Myocyte (in vitro differentiated cells): ENCODE data around the gene GNL1. TPM values are rescaled to one million over a fixed set of nuclear protein-coding genes. Genes with fewer than 3 reads are reported as not detected.

Experiments
- DNase-seq: peaks from one replicate; pipeline ENCODE4 v3.0.0-alpha.2; 2012; ENCODE audit warnings: low read depth
- polyA plus RNA-seq: library from polyadenylated mRNA; unstranded; fragments of >200 nt; gene quantifications from one replicate; pipeline ENCODE4 v1.2.1, GENCODE V29; 2012; ENCODE audit warnings: missing spikeins
- total RNA-seq: library from RNA; depleted of rRNA; stranded (reverse); fragments of >200 nt; gene quantifications from 2 replicates; pipeline ENCODE4 v1.2.3, GENCODE V29; 2014

GNL1 gene, protein sequence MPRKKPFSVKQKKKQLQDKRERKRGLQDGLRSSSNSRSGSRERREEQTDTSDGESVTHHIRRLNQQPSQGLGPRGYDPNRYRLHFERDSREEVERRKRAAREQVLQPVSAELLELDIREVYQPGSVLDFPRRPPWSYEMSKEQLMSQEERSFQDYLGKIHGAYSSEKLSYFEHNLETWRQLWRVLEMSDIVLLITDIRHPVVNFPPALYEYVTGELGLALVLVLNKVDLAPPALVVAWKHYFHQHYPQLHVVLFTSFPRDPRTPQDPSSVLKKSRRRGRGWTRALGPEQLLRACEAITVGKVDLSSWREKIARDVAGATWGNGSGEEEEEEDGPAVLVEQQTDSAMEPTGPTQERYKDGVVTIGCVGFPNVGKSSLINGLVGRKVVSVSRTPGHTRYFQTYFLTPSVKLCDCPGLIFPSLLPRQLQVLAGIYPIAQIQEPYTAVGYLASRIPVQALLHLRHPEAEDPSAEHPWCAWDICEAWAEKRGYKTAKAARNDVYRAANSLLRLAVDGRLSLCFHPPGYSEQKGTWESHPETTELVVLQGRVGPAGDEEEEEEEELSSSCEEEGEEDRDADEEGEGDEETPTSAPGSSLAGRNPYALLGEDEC
- 22.3 and 28.4 TPM in 2 replicates for total RNA-seq
- polyA plus RNA-seq, result 63.8 TPM

GRCh38 chr6:30556066-30556905 is at the start of gene GNL1:
Gene GNL1, minus strand, starts transcription at chr6:30556489. Its CDS starts 286 bp downstream, at chr6:30556203.
- DNase-seq, result peak; percentile 86

GRCh38 chr6:30603961-30604360 is 47.7 kb upstream of the GNL1 start:
- DNase-seq, result no peak

DNA sequence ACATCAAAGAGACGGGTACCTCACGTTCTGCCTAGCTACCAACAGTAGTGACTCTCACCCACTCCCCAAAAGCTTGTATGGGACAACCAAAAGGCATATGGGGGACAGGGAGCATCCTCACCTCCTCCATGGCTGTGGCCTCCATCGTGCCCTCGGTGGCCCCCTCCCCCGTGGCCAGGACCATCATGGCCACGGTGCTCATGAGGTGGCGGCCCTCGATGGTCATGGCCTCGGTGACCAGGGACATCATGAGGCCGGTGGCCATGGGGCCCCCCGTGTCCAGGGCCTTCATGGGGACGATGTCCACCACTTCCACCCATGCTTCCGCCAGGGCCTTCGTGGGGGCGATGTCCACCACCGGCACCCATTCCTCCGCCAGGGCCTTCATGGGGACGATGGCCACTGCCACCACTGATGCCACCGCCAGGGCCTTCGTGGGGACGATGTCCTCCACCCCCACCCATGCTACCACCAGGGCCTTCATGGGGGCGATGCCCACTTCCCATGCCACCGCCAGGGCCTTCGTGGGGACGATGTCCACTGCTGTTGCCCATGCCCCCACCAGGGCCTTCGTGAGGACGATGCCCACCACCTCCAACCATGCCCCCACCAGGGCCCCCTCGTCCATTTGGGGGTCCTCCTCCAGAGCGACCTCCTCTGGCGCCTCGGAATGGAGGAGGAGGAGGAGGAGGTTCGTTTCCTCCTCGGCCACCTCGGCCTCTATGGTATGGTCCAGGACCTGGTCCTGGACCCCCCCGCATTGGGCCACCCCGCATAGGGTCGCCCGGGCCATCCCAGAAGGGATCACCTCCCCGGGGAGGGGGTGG is 45.7 kb upstream of the GNL1 start:
- DNase-seq, result no peak

- DNase-seq, result no peak
Observed at GRCh38 chr6:30601436-30601814, 45.1 kb upstream of the GNL1 start.

- DNase-seq, result no peak
Observed at GRCh38 chr6:30600451-30600961, 44.2 kb upstream of the GNL1 start.

- DNase-seq, result no peak
Observed at GRCh38 chr6:30599625-30600324, 43.5 kb upstream of the GNL1 start.

DNA sequence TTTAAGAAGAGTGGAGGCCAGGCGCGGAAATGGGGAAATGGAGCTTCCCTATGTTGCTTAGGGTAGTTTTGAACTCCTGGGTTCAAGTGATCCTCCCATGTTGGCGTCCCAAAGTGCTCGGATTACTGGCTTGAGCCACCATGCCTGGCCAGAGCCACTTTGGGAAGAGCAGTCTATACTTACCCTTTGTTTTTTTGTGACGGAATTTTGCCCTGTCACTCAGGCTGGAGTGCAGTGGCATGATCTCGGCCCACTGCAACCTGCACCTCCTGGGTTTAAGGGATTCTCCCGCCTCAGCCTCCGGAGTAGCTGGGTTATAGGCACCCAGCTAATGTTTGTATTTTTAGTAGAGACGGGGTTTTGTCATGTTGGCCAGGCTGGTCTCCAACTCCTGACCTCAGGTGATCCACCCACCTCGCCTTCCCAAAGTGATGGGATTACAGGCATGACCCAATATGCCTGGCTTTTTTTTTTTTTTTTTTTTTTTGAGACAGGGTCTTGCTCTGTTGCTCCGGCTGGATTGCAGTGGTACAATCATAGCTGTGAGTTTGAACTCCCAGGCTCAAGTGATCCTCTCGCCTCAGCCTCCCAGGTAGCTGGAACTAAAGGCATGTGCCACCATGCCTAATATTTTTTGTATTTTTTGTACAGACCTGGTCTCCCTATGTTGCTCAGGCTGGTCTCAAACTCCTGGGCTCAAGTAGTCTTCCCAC is 42.8 kb upstream of the GNL1 start:
- DNase-seq, result no peak

DNA sequence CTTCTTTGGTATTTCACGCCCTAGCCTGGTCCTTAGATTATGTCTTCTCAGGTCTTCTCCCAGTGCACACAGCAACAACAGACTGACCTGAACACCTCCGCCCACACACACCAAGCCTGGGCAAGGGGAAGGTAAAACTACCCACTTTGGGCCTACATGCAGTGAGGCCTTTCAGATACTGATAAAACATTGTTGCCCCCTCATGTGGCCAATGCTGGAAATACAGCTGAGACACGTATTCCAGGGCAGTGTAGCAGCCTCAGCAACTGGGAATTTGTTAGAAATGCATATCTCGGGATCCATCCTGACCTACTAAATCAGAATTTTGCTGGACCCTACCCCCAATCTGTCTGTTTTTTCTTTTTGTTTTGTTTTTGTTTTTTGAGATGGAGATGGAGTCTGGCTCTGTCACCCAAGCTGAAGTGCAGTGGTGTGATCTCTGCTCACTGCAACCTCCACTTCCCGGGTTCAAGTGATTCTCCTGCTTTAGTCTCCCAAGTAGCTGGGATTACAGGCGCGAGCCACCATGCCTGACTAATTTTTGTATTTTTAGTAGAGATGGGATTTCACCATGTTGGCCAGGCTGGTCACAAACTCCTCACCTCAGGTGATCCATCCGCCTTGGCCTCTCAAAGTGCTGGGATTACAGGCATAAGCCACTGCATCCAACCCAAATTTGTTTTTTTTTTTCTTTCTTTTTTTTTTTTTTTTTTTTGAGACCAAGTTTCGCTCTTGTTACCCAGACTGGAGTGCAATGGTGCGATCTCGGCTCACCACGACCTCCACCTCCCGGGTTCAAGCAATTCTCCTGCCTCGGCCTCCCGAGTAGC is 41.2 kb upstream of the GNL1 start:
- DNase-seq, result peak; percentile 86

GRCh38 chr6:30592287-30592686 is 36.0 kb upstream of the GNL1 start:
- DNase-seq, result no peak

DNA sequence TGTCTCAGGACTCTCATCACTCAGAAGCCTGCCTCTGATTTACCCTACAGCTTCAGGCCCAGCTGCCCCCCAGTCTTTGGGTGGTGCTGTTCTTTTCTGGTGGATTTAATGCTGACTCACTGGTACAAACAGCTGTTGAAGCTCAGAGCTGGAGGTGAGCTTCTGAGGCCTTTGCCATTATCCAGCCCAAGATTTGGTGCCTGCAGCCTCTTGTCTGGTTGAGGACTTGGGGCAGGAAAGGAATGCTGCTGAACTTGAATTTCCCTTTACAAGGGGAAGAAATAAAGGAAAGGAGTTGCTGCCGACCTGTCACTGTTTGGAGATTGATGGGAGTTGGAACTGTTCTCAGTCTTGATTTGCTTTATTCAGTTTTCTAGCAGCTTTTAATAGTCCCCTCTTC is 34.7 kb upstream of the GNL1 start:
- DNase-seq, result peak; percentile 87

- peak; percentile 59 for DNase-seq
Observed at GRCh38 chr6:30590509-30590908, 34.2 kb upstream of the GNL1 start.

GRCh38 chr6:30589754-30590358 is 33.6 kb upstream of the GNL1 start:
- no peak for DNase-seq

DNA sequence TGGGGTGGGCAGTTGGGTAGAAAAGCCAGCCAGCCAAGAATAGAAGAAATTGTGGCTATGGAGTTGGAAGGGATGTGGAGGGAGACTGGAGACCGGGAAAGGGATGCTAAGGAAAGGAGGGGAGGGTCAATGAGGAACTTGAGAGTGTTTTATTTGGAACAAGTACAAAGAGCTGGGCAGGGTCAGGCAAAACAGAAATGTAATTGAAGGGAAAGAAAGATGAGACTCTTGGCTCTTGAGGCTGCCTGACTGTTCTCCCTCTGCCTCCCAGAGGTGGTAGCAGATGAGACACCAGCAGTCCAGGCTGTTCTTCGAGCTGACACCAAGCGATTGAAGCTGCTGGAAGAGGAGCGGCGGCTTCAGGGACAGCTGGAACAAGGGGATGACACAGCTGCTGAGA is 27.6 kb upstream of the GNL1 start:
- DNase-seq, result no peak

DNA sequence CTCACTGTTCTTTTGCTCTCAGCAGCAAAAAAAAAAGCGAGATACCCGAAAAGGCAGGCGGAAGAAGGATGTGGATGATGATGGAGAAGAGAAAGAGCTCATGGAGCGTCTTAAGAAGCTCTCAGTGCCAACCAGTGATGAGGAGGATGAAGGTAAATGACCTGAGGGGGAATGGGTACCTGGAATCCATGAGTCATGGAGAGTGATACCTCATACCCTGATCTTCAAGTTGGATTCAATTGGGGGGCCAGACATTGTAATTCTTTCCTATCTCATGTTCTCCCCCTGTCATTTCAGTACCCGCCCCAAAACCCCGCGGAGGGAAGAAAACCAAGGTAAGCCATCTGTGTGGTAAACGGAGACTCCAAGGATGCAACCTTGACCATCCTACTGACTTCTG is 21.8 kb upstream of the GNL1 start:
- no peak for DNase-seq

GRCh38 chr6:30573113-30573512 is 16.8 kb upstream of the GNL1 start:
- DNase-seq, result no peak

DNA sequence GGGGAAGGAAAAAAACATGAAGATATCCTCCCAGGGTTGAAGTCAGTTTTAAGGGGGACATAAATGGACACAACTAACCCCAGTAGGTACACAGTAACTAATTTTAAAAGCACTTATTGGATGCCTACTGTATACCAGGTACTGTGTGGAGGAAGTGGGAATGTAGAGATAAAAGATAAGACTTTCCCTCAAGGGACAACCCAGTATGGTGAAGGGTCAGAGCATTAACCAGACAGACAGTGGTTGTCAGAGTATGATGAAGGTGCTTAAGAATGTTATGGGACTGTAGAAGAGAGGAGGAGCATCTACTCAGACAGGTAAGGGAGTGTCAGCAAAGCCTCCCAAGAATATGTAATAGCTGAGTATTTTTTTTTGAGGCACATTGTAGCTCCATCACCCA is 15.9 kb upstream of the GNL1 start:
- DNase-seq, result no peak

DNA sequence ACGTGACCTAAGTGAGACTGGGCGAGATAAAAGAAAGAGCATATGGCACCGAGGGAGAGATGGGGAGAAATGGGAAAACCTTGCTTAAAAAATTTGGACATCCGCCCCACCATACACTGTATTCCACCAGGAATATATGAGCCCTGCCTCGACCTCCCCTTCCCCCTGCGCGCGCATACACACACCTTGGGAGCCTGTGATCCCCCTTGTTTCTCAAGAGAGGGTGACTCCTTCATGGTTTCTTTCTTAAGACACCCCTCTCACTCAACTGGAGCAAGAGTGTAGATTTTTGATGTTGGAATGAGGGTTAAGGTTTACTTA is 15.4 kb upstream of the GNL1 start:
- DNase-seq, result no peak

GRCh38 chr6:30571075-30571761 is 14.9 kb upstream of the GNL1 start, which contains the start of gene ABCF1:
Gene ABCF1, plus strand, starts transcription at chr6:30571442. Its CDS starts 46 bp downstream, at chr6:30571488.
- peak; percentile 97 for DNase-seq
